Spinal cord (tissue), 10 donors: ENCODE measurements around the gene CCDC61. TPM values are rescaled to one million over a fixed set of nuclear protein-coding genes. Genes with fewer than 3 reads are reported as not detected.

Source experiments
- DNase-seq, 6 donors: peaks; one replicate each; pipeline versions ENCODE4 v3.0.0 to v3.0.0-alpha.2; 2013 to 2015; ENCODE audit warnings: low spot score in 6 of 6, low read depth in 4 of 6
- H3K27ac ChIP-seq: one replicate; pipeline ENCODE4 v1.5.1; 2013; ENCODE audit warnings: low read depth, low read length, control low read depth
- H3K27me3 ChIP-seq: one replicate; pipeline ENCODE4 v1.6.1; 2013; ENCODE audit warnings: low read length; ENCODE audit not compliant: control insufficient read depth, insufficient read depth
- H3K36me3 ChIP-seq: one replicate; pipeline ENCODE4 v1.6.1; 2013; ENCODE audit warnings: low read length; ENCODE audit not compliant: control insufficient read depth, insufficient read depth
- H3K4me1 ChIP-seq: one replicate; pipeline ENCODE4 v1.6.1; 2013; ENCODE audit warnings: low read length; ENCODE audit not compliant: control insufficient read depth, insufficient read depth
- H3K4me3 ChIP-seq: one replicate; pipeline ENCODE4 v1.5.1; 2013; ENCODE audit warnings: low read depth, low read length, control low read depth
- H3K9me3 ChIP-seq: one replicate; pipeline ENCODE4 v1.6.1; 2013; ENCODE audit warnings: low read length; ENCODE audit not compliant: control insufficient read depth, insufficient read depth
- WGBS: methylation state at CpG from one replicate; pipeline ENCODE4 v1.1.5; 2013; ENCODE audit warnings: missing lambda C conversion rate; ENCODE audit not compliant: insufficient coverage; 5-methylcytosine and 5-hydroxymethylcytosine counted together
- polyA plus RNA-seq, 2 donors: library from polyadenylated mRNA; unstranded; fragments of 120-200 nt; gene quantifications; one replicate each; pipeline ENCODE4 v1.2.1, GENCODE V29; 2013; ENCODE audit not compliant: insufficient read length in 2 of 2
- small RNA-seq: library from RNA; depleted of rRNA; stranded (forward); fragments of <200 nt; gene quantifications from one replicate; pipeline ENCODE3, GENCODE V24; 2014; ENCODE audit warnings: low replicate concordance
- total RNA-seq, 2 donors: library from RNA; depleted of rRNA in 1 of 2; stranded (reverse); fragments of 120-200 nt in 1 of 2; fragments of >200 nt in 1 of 2; gene quantifications; one replicate each; pipeline versions ENCODE4 v1.2.3 to v1.2.4, GENCODE V29; 2013 to 2014
- donor health status: healthy.

The CCDC61 gene
- total and polyA plus RNA-seq, 4 donors, result 9.4 to 21.3 (median 14.7) TPM

- 94% methylated on average over 3 of the region's 3 CpGs for WGBS
These were observed 63.5 kb downstream of the CCDC61 start for GRCh38 chr19:46058778-46059177.

DNA sequence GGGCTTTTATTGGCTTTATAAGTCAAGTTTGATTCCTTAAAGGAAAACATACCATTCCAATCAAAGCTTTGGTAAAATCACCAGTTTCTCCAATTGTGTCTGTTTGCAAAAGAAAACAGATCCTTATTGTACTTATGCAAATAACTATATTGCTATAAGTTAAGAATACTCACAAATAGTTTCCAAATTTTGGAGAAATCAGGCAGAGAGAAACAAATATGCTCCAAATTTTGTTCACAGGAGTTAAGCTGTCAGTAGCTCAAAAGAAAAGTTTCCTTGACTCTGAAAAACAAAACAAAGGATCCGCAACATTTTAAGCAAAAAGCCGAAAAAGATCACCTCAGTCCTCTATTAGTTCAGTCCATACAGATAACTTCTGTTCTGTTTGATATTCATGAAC lies 64.7 kb downstream of the CCDC61 start:
- Histone ChIP-seq H3K9me3 (no peaks in the 10 kb centered on the region), H3K27ac (no peak overlapping the region)
- 100% methylated on average over 2 of the region's 2 CpGs for WGBS

More at GRCh38 chr19:46058778-46059177, 63.5 kb downstream of the CCDC61 start:
- peaks cover 1% of the 10 kb centered on the region for H3K9me3 ChIP-seq
- peaks cover 2% of the 10 kb centered on the region for H3K27me3 ChIP-seq
- no peak for DNase-seq
- H3K4me3 ChIP-seq, result no peak overlapping the region
- H3K4me1 ChIP-seq, result no peaks in the 10 kb centered on the region
- H3K27ac ChIP-seq, result no peak overlapping the region
- peaks cover 2% of the 10 kb centered on the region for H3K36me3 ChIP-seq

GRCh38 chr19:46063201-46063600 lies 67.9 kb downstream of the CCDC61 start:
- Histone ChIP-seq H3K9me3 (no peaks in the 10 kb centered on the region), H3K27ac (no peak overlapping the region), H3K4me1 (no peaks in the 10 kb centered on the region), H3K4me3 (no peak overlapping the region), H3K36me3 (peaks cover 2% of the 10 kb centered on the region), H3K27me3 (no peaks in the 10 kb centered on the region)
- DNase-seq, result no peak
- WGBS, result 54% methylated on average over 3 of the region's 3 CpGs

More for the DNA sequence above, 64.7 kb downstream of the CCDC61 start:
- H3K4me1 ChIP-seq, result no peaks in the 10 kb centered on the region
- peaks cover 2% of the 10 kb centered on the region for H3K36me3 ChIP-seq
- no peak for DNase-seq
- no peaks in the 10 kb centered on the region for H3K27me3 ChIP-seq
- no peak overlapping the region for H3K4me3 ChIP-seq

GRCh38 chr19:46065486-46066071 lies 70.3 kb downstream of the CCDC61 start:
- H3K36me3 ChIP-seq, result no peaks in the 10 kb centered on the region
- DNase-seq, result no peak
- no peaks in the 10 kb centered on the region for H3K9me3 ChIP-seq
- H3K4me1 ChIP-seq, result no peaks in the 10 kb centered on the region
- no peaks in the 10 kb centered on the region for H3K27me3 ChIP-seq
- H3K27ac ChIP-seq, result no peak overlapping the region
- 51% methylated on average over 7 of the region's 7 CpGs for WGBS
- no peak overlapping the region for H3K4me3 ChIP-seq

GRCh38 chr19:46066471-46066870 lies 71.2 kb downstream of the CCDC61 start:
- no peak overlapping the region for H3K4me3 ChIP-seq
- H3K27ac ChIP-seq, result no peak overlapping the region
- DNase-seq, result no peak
- H3K4me1 ChIP-seq, result no peaks in the 10 kb centered on the region
- peaks cover 2% of the 10 kb centered on the region for H3K27me3 ChIP-seq
- no peaks in the 10 kb centered on the region for H3K36me3 ChIP-seq
- no peaks in the 10 kb centered on the region for H3K9me3 ChIP-seq
- 100% methylated on average over 1 of the region's 1 CpG for WGBS

GRCh38 chr19:46067691-46068090 lies 72.4 kb downstream of the CCDC61 start:
- H3K9me3 ChIP-seq, result no peaks in the 10 kb centered on the region
- WGBS, result 100% methylated on average over 1 of the region's 1 CpG
- no peaks in the 10 kb centered on the region for H3K4me1 ChIP-seq
- H3K27me3 ChIP-seq, result peaks cover 2% of the 10 kb centered on the region
- H3K27ac ChIP-seq, result no peak overlapping the region
- no peaks in the 10 kb centered on the region for H3K36me3 ChIP-seq
- DNase-seq, result no peak
- H3K4me3 ChIP-seq, result no peak overlapping the region

Small RNA genes within 50 kb of the gene (small RNA-seq; reads per million reads assigned to genes)
- gene MIR769, result 976 reads per million, percentile 99 among the genes with 10 or more reads in this experiment

Other genes with a start within 250 kb of the CCDC61 start
- 10 to 100 TPM in 1 of 2 donors, 1 to 10 TPM in 1; 4.1 to 20.2 TPM for gene SIX5, start 226.2 kb upstream of the CCDC61 start, total RNA-seq
- 10 to 100 TPM; 11.2 to 17.5 TPM for gene SIX5, start 226.2 kb upstream of the CCDC61 start, polyA plus RNA-seq
- gene DMPK, start 213.0 kb upstream of the CCDC61 start, total RNA-seq, result 10 to 100 TPM; 16.5 to 35.4 TPM
- 100 to 1,000 TPM; 113 to 155 TPM for gene DMPK, start 213.0 kb upstream of the CCDC61 start, polyA plus RNA-seq
- gene DMWD, start 202.6 kb upstream of the CCDC61 start, total RNA-seq, result 10 to 100 TPM; 27.0 to 42.7 TPM
- gene DMWD, start 202.6 kb upstream of the CCDC61 start, polyA plus RNA-seq, result 100 to 1,000 TPM in 1 of 2 donors, 10 to 100 TPM in 1; 82.9 to 101 TPM
- under 1 TPM in 1 of 2 donors, not detected in 1; 0.11 TPM for gene RSPH6A, start 180.2 kb upstream of the CCDC61 start, total RNA-seq
- under 1 TPM in 1 of 2 donors, not detected in 1; 0.09 TPM for gene RSPH6A, start 180.2 kb upstream of the CCDC61 start, polyA plus RNA-seq
- 10 to 100 TPM; 23.2 to 39.6 TPM for gene SYMPK, start 132.3 kb upstream of the CCDC61 start, total RNA-seq
- 10 to 100 TPM; 51.4 to 63.9 TPM for gene SYMPK, start 132.3 kb upstream of the CCDC61 start, polyA plus RNA-seq
- gene FOXA3, start 131.1 kb upstream of the CCDC61 start, total RNA-seq, result not detected
- gene FOXA3, start 131.1 kb upstream of the CCDC61 start, polyA plus RNA-seq, result not detected
- gene IRF2BP1, start 109.3 kb upstream of the CCDC61 start, total RNA-seq, result 10 to 100 TPM; 18.7 to 28.1 TPM
- 10 to 100 TPM; 32.1 to 34.0 TPM for gene IRF2BP1, start 109.3 kb upstream of the CCDC61 start, polyA plus RNA-seq
- 1 to 10 TPM; 1.3 to 2.5 TPM for gene MYPOP, start 92.9 kb upstream of the CCDC61 start, total RNA-seq
- gene MYPOP, start 92.9 kb upstream of the CCDC61 start, polyA plus RNA-seq, result 10 to 100 TPM; 10.9 to 13.6 TPM
- gene NANOS2, start 80.7 kb upstream of the CCDC61 start, total RNA-seq, result under 1 TPM in 1 of 2 donors, not detected in 1; 0.11 TPM
- gene NANOS2, start 80.7 kb upstream of the CCDC61 start, polyA plus RNA-seq, result under 1 TPM; 0.15 to 0.21 TPM
- 1 to 10 TPM; 5.4 to 5.7 TPM for gene NOVA2, start 21.6 kb upstream of the CCDC61 start, total RNA-seq
- gene NOVA2, start 21.6 kb upstream of the CCDC61 start, polyA plus RNA-seq, result 10 to 100 TPM; 49.3 to 52.4 TPM
- 1 to 10 TPM in 1 of 2 donors, not detected in 1; 5.5 TPM for gene PGLYRP1, start 27.6 kb downstream of the CCDC61 start, total RNA-seq
- gene PGLYRP1, start 27.6 kb downstream of the CCDC61 start, polyA plus RNA-seq, result 1 to 10 TPM in 1 of 2 donors, under 1 TPM in 1; 0.49 to 3.3 TPM
- 1 to 10 TPM; 1.6 to 3.3 TPM for gene IGFL4, start 45.5 kb downstream of the CCDC61 start, total RNA-seq
- gene IGFL4, start 45.5 kb downstream of the CCDC61 start, polyA plus RNA-seq, result 10 to 100 TPM in 1 of 2 donors, 1 to 10 TPM in 1; 8.1 to 12.0 TPM
- not detected for gene IGFL3, start 129.2 kb downstream of the CCDC61 start, total RNA-seq
- not detected for gene IGFL3, start 129.2 kb downstream of the CCDC61 start, polyA plus RNA-seq
- under 1 TPM; 0.10 to 0.61 TPM for gene IGFL2, start 152.8 kb downstream of the CCDC61 start, total RNA-seq
- gene IGFL2, start 152.8 kb downstream of the CCDC61 start, polyA plus RNA-seq, result under 1 TPM in 1 of 2 donors, not detected in 1; 0.53 TPM
- gene IGFL1, start 234.3 kb downstream of the CCDC61 start, total RNA-seq, result not detected
- gene IGFL1, start 234.3 kb downstream of the CCDC61 start, polyA plus RNA-seq, result not detected